Ecto neural progenitor cell (in vitro differentiated cells): ENCODE data around the gene TRIM61.
"Not testable (repeated sequence)": the region's sequence is repeated elsewhere in the genome, so short reads cannot be mapped to it uniquely, and the experiment has no call there.

Experiments used
- DNase-seq: peaks from one replicate; pipeline ENCODE4 v3.0.0-alpha.2; 2018; ENCODE audit warnings: low spot score

TRIM61 gene

GRCh38 chr4:164977243-164978164 lies at the start of gene TRIM61:
TRIM61 (minus strand) TSS chr4:164977657; CDS start chr4:164970002, 7,655 bp downstream.
- no peak for DNase-seq

DNA sequence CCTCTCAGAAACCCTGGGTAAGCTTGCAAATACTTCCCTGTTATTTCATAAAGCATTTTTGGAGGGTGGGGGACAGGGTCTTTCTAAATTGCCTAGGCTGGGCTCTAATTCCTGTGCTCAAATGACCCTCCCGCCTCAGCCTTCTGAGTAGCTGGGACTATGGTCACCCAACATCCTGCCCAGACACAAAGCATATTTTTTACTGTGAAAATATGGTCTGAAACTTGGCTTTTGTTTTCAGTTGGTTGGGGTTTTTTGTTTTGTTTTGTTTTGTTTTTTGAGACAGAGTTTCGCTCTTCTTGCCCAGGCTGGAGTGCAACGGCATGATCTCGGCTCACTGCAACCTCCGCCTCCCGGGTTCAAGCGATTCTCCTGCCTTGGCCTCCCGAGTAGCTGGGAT lies 48.3 kb upstream of the TRIM61 start:
- not testable (repeated sequence) for DNase-seq

- DNase-seq: not testable (repeated sequence)
These were observed 42.5 kb upstream of the TRIM61 start for GRCh38 chr4:165019995-165020394.

DNA sequence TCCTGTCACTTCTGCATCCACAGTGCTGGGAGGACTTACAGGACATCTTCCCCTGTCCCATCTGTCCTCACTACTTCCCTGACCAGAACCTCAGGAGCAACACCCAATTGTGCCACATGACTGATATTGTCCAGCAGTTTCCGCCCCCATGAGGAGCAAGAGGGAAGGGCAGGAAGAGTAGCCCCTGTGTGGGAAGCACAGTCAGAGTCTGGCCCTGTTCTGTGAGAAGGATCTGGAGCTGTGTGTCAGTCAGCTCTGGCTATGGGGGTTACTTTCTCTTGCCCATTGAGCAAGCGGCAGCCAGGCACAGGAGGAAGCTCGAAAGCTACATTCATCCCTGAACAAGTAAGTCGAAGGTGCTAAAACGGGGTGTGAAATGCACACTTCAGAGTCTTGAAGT lies 39.5 kb upstream of the TRIM61 start:
- peak; percentile 51 for DNase-seq

DNA sequence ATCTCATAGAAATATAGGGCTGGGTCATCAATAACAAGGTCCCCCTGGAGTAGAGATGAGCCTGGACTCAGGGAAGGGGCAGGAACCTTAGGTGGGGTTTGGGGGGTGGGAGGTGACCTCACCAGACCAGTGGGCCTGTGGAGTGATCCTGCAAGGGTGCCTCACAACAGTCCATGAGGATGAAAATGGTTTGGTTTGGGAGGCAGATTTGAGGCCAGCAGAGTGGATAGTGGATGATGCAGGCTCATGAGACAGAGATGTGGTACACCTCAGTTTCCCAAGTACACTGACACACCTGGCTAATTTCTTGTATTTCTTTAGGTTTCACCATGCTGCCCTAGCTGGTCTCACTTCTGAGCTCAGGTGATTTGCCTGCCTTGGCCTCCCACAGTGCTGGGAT lies 36.2 kb upstream of the TRIM61 start:
- DNase-seq: no peak

DNA sequence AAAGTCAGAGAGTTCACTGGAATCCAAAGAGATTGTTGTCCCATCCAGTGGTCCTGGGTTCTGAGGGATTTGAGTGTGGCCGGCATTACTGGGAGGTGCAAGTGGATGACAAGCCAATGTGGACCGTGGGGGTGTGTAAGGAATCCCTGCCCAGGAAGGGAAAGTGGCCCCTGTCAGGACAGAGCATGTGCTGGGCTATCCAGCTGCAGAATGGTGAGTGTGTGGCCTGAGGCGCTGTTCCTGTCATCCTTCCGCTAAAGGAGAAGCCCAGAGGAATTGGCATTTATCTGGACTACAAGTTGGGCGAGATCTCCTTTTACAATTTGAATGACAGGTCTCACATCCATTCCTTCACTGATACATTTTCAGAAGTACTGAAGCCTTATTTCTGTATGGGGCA lies 33.9 kb upstream of the TRIM61 start:
- no peak for DNase-seq

DNA sequence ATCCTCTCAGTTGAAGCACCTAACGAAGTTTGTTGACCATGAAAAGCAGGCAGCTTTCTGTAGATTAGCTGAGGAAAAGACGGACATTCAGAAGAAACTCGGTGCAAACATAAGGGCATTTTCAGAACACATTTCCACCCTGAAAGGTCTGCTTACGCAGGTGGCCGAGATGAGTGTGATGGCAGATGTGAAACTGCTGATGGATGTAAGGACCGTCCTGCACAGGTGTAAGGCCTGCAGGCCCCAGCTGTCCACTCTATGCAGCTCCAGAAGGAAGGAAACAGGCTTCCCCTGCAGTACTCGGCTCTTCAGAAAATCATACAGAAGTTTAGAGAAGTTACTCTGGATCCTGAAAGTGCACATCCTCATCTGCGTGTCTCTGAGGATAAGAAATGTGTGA lies 33.5 kb upstream of the TRIM61 start:
- DNase-seq: no peak

DNA sequence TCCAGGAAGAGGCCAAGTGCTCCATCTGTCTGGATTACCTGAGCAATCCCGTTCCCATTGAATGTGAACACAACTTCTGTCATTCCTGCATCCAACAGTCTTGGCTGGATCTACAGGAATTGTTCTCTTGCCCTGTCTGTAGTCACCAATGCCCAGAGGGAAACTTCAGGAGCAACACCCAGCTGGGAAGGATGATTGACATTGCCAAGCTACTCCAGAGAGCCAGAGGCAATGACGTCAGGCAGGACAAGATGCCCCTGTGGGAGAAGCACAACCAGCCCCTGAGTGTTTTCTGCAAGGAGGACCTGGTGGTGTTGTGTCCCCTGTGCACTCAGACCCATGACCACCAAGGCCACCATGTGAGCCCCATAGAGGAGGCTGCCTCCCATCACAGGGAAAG lies 33.0 kb upstream of the TRIM61 start:
- no peak for DNase-seq

DNA sequence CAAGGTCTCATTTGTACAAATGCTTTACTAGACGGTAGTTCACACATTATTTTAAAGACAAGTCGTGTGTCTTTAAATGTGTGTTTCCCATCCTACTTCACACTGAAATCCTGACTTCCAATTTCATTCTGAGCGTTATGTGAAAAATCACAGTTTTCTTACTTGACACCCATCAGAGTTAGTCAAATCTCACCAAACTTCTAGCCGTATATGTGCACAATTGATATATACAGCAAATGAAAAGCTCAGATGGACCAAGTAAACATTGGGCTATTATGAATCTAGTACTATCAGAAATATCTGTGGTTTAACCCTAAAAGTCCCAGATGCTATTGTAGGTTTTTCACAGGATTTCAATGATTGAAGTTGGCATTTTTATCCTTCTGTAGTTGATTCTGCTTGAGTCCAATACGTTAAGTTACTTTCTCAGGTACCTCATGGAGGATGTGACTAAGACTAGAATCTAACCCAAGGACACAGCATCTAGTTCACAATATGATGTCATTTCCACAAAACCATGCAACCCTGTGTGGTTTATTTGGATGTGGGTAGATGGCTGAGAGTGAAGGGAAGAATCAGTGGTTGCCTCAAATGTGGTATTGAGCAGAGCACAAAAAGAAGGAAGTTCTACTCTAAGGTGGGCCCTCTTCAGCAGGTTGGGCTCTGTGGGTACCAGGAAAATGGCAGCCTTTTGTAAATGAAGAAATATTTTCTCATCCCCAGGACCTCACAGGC lies 32.2 kb upstream of the TRIM61 start:
- no peak for DNase-seq

DNA sequence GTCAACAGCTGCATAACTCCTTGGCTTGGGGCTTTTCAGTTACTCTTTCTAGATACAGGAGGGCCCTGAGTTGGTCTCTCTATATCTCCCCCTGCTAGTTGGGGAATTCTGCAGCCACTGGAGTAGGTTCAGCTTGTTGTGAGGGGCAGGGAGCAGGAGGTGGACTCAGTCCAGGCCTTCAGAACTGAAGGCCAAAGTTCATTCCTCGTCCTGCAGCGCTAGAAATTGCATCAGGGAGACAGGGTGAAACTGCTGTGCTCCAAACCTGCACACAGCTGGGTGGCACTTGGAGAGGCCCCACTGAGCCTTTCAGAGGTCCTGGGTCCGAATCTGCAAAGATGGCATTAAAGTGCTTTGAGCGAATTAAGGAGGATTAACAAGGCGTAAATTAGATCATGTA lies 29.4 kb upstream of the TRIM61 start:
- no peak for DNase-seq

GRCh38 chr4:165006456-165006855 lies 29.0 kb upstream of the TRIM61 start:
- DNase-seq: no peak

DNA sequence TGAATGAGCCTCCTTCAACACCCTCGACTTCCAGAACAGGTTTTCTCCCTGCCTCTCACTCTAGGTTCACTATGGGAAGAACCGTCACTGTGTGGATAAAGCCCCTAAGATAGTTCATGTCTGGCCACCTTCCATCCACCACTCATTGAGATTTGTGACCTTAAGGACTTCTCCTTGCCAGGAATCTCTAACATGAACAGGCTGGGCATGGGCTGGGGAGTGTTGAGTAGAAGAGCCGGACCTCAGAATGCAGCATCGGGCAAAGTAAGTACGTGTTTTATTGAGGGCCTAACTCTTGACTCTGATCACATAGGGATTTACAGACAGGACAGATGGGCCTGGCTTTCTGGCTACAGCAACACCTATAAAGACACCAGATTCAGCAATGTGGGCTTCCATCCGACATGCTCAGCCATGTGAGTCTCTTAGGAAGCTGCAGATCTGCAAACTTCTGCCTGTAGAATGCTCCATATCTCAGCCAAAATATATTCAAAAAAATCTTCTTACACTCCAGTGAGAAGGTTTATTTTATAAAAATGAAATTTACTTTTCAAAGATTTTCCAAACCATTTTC lies 28.0 kb upstream of the TRIM61 start:
- no peak for DNase-seq

DNA sequence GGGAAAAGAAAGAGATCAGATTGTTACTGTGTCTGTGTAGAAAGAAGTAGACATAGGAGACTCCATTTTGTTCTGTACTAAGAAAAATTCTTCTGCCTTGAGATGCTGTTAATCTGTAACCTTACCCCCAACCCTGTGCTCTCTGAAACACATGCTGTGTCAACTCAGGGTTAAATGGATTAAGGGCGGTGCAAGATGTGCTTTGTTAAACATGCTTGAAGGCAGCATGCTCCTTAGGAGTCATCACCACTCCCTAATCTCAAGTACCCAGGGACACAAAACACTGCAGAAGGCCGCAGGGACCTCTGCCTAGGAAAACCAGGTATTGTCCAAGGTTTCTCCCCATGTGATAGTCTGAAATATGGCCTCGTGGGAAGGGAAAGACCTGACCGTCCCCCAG lies 24.5 kb upstream of the TRIM61 start:
- not testable (repeated sequence) for DNase-seq

DNA sequence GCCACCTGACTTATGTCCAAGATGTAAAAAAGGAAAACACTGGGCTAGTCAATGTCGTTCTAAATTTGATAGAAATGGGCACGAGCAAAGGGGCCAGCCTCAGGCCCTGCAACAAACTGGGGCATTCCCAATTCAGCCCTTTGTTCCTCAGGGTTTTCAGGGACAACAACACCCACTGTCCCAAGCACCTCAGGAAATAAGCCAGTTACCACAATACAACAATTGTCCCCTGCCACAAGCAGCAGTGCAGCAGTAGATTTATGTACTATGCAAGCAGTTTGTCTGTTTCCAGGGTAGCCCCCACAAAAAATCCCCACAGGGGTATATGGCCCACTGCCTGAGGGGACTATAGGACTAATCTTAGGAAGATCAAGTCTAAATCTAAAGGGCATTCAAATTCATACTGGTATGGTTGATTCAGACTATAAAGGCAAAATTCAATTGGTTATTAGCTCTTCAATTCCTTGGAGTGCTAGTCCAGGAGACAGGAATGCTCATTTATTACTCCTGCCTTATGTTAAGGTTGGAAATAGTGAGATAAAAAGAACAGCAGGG lies 21.1 kb upstream of the TRIM61 start:
- not testable (repeated sequence) for DNase-seq

DNA sequence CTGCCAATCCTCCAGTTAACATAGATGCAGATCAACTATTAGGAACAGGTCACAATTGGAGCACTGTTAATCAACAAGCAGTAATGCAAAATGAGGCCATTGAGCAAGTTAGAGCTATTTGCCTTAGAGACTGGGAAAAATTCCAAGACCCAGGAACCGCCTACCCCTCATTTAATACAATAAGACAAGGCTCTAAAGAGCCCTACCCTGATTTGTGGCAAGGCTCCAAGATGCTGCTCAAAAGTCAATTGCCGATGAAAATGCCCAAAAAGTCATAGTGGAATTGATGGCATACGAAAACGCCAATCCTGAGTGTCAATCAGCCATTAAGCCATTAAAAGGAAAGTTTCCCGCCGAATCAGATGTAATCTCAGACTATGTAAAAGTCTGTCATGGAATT lies 20.5 kb upstream of the TRIM61 start:
- DNase-seq: no peak

GRCh38 chr4:164997324-164997723 lies 19.9 kb upstream of the TRIM61 start:
- no peak for DNase-seq

GRCh38 chr4:164996123-164996522 lies 18.7 kb upstream of the TRIM61 start:
- DNase-seq: not testable (repeated sequence)

DNA sequence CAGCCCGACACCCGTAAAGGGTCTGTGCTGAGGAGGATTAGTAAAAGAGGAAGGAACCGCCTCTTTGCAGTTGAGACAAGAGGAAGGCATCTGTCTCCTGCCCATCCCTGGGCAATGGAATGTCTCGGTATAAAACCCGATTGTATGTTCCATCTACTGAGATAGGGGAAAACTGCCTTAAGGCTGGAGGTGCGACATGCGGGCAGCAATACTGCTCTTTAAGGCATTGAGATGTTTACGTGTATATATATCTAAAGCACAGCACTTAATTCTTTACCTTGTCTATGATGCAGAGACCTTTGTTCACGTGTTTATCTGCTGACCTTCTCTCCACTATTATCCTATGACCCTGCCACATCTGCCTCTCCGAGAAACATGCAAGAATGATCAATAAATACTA lies 13.3 kb upstream of the TRIM61 start:
- DNase-seq: not testable (repeated sequence)

DNA sequence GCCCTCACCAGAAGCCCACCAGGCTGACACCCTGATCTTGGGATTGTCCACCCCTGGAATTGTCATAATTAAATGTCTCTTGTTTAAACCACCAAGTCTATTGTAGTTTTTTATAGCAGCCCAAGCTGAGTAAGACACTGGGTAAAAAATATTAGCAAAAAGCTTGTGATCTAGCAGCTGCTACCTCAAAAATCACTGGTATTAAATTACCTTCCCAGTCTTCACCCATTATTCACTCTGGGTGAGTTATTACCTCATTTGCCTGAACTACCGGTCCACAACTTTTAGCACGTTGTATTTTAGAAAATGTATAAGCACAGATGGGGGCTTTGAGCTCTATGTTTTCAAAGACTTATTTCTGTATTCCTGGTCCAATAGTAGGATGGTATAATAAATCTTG lies 12.0 kb upstream of the TRIM61 start:
- DNase-seq: no peak

DNA sequence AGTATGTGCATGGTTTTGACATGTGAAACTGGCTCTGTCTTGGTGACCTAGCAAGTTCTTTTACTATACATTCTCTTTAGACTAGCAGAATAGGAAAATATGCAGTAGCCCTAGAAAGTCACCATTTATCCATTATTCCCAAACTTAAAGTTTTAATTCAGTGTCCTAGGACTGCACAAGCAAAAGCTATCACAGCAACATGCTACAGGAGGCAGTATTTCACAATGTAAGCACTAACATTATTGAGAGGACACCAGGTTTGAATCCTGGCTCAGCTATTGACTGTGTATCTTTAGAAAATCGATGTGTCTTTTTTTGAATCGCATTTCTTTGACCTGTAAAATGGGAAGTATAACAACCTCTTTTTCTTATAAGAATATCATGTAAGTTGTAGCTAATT lies 5.5 kb downstream of the TRIM61 start:
- DNase-seq: not testable (repeated sequence)

DNA sequence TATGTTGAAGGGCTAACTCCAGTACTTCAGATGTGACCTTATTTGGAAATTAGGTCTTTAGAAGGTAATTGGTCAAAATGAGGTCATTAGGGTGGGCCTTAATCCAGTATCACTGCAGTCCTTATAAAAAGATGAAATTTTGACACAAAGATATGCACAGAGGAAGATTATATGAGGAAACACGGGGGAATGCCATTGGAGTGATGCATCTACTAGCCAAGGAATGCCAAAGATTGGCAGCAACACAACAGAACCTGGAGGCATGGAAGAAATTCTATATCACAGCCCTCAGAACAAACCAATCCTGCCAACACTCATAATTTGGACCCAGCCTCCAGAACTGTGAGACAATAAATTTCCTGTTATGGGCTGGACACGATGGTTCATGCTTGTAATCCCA lies 17.6 kb downstream of the TRIM61 start:
- no peak for DNase-seq

- DNase-seq: not testable (repeated sequence)
These were observed 18.0 kb downstream of the TRIM61 start for GRCh38 chr4:164959421-164959820.
